HepG2 (cell line): ENCODE results near the gene CLPSL2. TPM values are rescaled to one million over a fixed set of nuclear protein-coding genes. Genes with fewer than 3 reads are reported as not detected.

Source experiments
- HDAC1 ChIP-seq: sonication (generic); formaldehyde crosslinking; IDR thresholded peaks from 2 replicates; pipeline ENCODE4 v1.5.1; 2020; ENCODE audit warnings: mild to moderate bottlenecking, missing genetic modification reagents
- KDM5B ChIP-seq: sonication (generic); formaldehyde crosslinking; IDR thresholded peaks from 2 replicates; pipeline ENCODE4 v1.4.0; 2020; ENCODE audit warnings: missing genetic modification reagents, mild to moderate bottlenecking, borderline replicate concordance
- MEF2D ChIP-seq: sonication (generic); formaldehyde crosslinking; IDR thresholded peaks from 2 replicates; pipeline ENCODE4 v1.5.1; 2020; ENCODE audit warnings: mild to moderate bottlenecking, missing genetic modification reagents
- ZMYM4 ChIP-seq: sonication (generic); formaldehyde crosslinking; IDR thresholded peaks from 2 replicates; pipeline ENCODE4 v1.8.1; 2023; ENCODE audit warnings: mild to moderate bottlenecking, missing genetic modification reagents
- ZNF230 ChIP-seq: sonication (generic); formaldehyde crosslinking; IDR thresholded peaks from 2 replicates; pipeline ENCODE4 v1.4.0; 2020; ENCODE audit warnings: mild to moderate bottlenecking, missing genetic modification reagents
- polyA plus RNA-seq, 8 experiments: library from polyadenylated mRNA; depleted of rRNA in 3 of 8; stranded (reverse) in 7 of 8; unstranded in 1 of 8; fragments of >200 nt; fragmentation: Illumina TruSeq in 4 of 8; extraction: Trizol in 4 of 8; gene quantifications; 2 replicates each; pipeline versions ENCODE4 v1.2.1 to v1.2.3, GENCODE V29; 2011 to 2016; ENCODE audit warnings: low read depth in 4 of 8, missing spikeins in 1 of 8, mixed read lengths in 1 of 8; ENCODE audit not compliant: insufficient read depth in 1 of 8
- total RNA-seq, 5 experiments: library from RNA; depleted of rRNA; stranded (reverse); fragments of >200 nt; fragmentation: Illumina TruSeq; extraction: Trizol; gene quantifications; 2 replicates each; pipeline ENCODE4 v1.2.3, GENCODE V29; 2016; ENCODE audit warnings: low read depth in 1 of 5
- TF ChIP-seq, protein P1 (sequence below): IDR thresholded peaks from 2 replicates; pipeline ENCODE4 v1.6.1; 2016; ENCODE audit warnings: mild to moderate bottlenecking
- TF ChIP-seq, protein P2 (sequence below): sonication (generic); formaldehyde crosslinking; IDR thresholded peaks from 2 replicates; pipeline ENCODE4 v1.5.1; 2020; ENCODE audit warnings: mild to moderate bottlenecking, missing genetic modification reagents, moderate library complexity
- TF ChIP-seq, protein P3 (sequence below): sonication (generic); formaldehyde crosslinking; IDR thresholded peaks from 2 replicates; pipeline ENCODE4; 2020; ENCODE audit warnings: missing genetic modification reagents, mild to moderate bottlenecking, borderline replicate concordance
- TF ChIP-seq, protein P4 (sequence below): sonication (generic); formaldehyde crosslinking; conservative IDR thresholded peaks from 2 replicates; pipeline ENCODE4 v1.8.0; 2022; ENCODE audit warnings: mild to moderate bottlenecking, moderate library complexity, missing genetic modification reagents
- TF ChIP-seq, protein P5 (sequence below): sonication (generic); formaldehyde crosslinking; IDR thresholded peaks from 2 replicates; pipeline ENCODE4 v1.4.0; 2020; ENCODE audit warnings: missing genetic modification reagents, borderline replicate concordance

The CLPSL2 gene
- total and polyA plus RNA-seq, 2 of the 13 experiments (the other 11 are each of a cell fraction or from before 2014, with no cell fraction given) = not detected

DNA sequence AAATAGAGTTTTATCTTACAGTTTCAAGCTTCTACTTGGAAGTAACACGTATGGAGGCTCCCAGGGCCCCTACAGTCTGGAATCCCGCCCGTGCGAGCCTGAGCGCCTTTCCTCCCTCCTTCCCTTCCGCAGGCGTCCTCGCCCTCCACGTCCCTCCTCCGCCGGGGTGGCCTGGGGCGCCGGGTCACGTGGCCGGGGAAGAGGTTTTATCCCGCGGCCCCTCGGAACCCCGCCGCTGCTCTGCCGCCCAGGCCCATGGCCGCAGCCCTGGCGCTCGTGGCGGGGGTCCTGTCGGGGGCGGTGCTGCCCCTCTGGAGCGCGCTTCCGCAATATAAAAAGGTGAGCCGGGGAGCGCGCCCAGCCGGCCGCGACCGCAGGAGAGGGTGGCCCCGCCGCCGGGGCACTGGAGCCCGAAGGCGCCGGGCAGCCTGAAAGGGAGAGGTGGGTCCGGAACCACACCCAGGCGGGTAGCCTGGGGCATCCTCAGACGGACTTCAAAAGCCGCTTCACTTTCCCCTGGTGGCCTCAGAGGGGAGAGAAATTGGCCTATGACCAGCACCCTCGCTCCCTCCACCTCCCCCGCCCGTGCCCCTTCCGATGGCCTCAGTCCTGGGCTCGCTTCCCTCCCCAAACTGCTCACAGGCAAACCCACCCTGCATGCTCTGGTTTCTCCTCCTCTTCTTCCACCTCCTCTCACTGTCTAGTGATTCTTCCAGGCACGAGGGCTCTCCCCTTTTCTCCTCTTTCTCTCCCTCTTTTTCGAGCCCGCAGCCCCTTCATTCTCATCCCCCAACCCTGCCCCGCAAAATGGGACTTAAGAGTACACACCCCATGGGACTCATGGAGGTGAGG, at the start of gene CLPSL2 (continued):
- TF ChIP-seq, protein P1, sequence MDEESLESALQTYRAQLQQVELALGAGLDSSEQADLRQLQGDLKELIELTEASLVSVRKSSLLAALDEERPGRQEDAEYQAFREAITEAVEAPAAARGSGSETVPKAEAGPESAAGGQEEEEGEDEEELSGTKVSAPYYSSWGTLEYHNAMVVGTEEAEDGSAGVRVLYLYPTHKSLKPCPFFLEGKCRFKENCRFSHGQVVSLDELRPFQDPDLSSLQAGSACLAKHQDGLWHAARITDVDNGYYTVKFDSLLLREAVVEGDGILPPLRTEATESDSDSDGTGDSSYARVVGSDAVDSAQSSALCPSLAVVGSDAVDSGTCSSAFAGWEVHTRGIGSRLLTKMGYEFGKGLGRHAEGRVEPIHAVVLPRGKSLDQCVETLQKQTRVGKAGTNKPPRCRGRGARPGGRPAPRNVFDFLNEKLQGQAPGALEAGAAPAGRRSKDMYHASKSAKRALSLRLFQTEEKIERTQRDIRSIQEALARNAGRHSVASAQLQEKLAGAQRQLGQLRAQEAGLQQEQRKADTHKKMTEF = 0 out of 2 replicates have a peak, but pooled peaks have one; percentile 30
- TF ChIP-seq, protein P2, sequence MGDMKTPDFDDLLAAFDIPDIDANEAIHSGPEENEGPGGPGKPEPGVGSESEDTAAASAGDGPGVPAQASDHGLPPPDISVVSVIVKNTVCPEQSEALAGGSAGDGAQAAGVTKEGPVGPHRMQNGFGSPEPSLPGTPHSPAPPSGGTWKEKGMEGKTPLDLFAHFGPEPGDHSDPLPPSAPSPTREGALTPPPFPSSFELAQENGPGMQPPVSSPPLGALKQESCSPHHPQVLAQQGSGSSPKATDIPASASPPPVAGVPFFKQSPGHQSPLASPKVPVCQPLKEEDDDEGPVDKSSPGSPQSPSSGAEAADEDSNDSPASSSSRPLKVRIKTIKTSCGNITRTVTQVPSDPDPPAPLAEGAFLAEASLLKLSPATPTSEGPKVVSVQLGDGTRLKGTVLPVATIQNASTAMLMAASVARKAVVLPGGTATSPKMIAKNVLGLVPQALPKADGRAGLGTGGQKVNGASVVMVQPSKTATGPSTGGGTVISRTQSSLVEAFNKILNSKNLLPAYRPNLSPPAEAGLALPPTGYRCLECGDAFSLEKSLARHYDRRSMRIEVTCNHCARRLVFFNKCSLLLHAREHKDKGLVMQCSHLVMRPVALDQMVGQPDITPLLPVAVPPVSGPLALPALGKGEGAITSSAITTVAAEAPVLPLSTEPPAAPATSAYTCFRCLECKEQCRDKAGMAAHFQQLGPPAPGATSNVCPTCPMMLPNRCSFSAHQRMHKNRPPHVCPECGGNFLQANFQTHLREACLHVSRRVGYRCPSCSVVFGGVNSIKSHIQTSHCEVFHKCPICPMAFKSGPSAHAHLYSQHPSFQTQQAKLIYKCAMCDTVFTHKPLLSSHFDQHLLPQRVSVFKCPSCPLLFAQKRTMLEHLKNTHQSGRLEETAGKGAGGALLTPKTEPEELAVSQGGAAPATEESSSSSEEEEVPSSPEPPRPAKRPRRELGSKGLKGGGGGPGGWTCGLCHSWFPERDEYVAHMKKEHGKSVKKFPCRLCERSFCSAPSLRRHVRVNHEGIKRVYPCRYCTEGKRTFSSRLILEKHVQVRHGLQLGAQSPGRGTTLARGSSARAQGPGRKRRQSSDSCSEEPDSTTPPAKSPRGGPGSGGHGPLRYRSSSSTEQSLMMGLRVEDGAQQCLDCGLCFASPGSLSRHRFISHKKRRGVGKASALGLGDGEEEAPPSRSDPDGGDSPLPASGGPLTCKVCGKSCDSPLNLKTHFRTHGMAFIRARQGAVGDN (CRISPR knock-in tag) = peak; percentile 78
- TF ChIP-seq, protein P3, sequence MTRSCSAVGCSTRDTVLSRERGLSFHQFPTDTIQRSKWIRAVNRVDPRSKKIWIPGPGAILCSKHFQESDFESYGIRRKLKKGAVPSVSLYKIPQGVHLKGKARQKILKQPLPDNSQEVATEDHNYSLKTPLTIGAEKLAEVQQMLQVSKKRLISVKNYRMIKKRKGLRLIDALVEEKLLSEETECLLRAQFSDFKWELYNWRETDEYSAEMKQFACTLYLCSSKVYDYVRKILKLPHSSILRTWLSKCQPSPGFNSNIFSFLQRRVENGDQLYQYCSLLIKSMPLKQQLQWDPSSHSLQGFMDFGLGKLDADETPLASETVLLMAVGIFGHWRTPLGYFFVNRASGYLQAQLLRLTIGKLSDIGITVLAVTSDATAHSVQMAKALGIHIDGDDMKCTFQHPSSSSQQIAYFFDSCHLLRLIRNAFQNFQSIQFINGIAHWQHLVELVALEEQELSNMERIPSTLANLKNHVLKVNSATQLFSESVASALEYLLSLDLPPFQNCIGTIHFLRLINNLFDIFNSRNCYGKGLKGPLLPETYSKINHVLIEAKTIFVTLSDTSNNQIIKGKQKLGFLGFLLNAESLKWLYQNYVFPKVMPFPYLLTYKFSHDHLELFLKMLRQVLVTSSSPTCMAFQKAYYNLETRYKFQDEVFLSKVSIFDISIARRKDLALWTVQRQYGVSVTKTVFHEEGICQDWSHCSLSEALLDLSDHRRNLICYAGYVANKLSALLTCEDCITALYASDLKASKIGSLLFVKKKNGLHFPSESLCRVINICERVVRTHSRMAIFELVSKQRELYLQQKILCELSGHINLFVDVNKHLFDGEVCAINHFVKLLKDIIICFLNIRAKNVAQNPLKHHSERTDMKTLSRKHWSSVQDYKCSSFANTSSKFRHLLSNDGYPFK (CRISPR knock-in tag) = no peak
- TF ChIP-seq KDM5B (CRISPR knock-in tag) = peak; percentile 33; the same call in 1 of the 2 replicates
- TF ChIP-seq ZNF230 (CRISPR knock-in tag) = no peak
- TF ChIP-seq ZMYM4 (CRISPR knock-in tag) = peak; percentile 26; the same call in 1 of the 2 replicates
- TF ChIP-seq, protein P4, sequence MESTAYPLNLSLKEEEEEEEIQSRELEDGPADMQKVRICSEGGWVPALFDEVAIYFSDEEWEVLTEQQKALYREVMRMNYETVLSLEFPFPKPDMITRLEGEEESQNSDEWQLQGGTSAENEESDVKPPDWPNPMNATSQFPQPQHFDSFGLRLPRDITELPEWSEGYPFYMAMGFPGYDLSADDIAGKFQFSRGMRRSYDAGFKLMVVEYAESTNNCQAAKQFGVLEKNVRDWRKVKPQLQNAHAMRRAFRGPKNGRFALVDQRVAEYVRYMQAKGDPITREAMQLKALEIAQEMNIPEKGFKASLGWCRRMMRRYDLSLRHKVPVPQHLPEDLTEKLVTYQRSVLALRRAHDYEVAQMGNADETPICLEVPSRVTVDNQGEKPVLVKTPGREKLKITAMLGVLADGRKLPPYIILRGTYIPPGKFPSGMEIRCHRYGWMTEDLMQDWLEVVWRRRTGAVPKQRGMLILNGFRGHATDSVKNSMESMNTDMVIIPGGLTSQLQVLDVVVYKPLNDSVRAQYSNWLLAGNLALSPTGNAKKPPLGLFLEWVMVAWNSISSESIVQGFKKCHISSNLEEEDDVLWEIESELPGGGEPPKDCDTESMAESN (CRISPR knock-in tag) = 0 out of 2 replicates have a peak, but pooled peaks have one; percentile 49
- peak; percentile 31; the same call in 1 of the 2 replicates for TF ChIP-seq HDAC1 (CRISPR knock-in tag)
- TF ChIP-seq, protein P5, sequence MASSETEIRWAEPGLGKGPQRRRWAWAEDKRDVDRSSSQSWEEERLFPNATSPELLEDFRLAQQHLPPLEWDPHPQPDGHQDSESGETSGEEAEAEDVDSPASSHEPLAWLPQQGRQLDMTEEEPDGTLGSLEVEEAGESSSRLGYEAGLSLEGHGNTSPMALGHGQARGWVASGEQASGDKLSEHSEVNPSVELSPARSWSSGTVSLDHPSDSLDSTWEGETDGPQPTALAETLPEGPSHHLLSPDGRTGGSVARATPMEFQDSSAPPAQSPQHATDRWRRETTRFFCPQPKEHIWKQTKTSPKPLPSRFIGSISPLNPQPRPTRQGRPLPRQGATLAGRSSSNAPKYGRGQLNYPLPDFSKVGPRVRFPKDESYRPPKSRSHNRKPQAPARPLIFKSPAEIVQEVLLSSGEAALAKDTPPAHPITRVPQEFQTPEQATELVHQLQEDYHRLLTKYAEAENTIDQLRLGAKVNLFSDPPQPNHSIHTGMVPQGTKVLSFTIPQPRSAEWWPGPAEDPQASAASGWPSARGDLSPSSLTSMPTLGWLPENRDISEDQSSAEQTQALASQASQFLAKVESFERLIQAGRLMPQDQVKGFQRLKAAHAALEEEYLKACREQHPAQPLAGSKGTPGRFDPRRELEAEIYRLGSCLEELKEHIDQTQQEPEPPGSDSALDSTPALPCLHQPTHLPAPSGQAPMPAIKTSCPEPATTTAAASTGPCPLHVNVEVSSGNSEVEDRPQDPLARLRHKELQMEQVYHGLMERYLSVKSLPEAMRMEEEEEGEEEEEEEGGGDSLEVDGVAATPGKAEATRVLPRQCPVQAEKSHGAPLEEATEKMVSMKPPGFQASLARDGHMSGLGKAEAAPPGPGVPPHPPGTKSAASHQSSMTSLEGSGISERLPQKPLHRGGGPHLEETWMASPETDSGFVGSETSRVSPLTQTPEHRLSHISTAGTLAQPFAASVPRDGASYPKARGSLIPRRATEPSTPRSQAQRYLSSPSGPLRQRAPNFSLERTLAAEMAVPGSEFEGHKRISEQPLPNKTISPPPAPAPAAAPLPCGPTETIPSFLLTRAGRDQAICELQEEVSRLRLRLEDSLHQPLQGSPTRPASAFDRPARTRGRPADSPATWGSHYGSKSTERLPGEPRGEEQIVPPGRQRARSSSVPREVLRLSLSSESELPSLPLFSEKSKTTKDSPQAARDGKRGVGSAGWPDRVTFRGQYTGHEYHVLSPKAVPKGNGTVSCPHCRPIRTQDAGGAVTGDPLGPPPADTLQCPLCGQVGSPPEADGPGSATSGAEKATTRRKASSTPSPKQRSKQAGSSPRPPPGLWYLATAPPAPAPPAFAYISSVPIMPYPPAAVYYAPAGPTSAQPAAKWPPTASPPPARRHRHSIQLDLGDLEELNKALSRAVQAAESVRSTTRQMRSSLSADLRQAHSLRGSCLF (CRISPR knock-in tag) = no peak
- TF ChIP-seq MEF2D = no peak
